CD4-positive, alpha-beta T cell treated with Interleukin-17A for 4 hours (primary cell): ENCODE data around the gene HTATIP2.
"Not testable (repeated sequence)": the region's sequence is repeated elsewhere in the genome, so short reads cannot be mapped to it uniquely, and the experiment has no call there.

Source experiments
- DNase-seq: peaks from one replicate; pipeline ENCODE4 v3.0.0-alpha.2; 2020; ENCODE audit warnings: mixed read lengths

Gene HTATIP2

DNA sequence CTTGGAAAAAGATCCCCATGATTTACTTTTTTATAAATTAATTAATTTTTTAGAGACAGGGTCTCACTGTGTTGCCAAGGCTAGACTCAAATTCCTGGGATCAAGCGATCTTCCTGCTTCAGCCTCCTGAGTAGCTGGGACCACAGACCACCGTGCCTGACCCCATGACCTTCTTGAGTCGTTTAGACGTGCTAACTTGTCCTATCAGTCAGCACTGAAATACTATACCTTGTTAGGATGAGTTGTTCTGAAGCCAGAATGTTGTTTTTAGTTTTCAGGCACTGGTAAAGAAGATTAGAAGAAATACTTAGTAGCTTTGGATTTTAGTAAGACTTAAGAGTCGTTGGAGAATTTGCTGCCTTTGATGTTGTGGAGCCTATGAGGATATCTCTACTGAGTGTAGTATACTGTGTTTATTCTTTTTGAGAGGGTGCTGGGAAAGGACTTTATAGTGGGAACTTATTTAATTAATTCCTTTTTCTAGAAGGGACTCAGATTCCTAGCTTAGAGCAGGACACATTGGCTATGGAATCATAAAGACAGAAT lies 8.6 kb downstream of the HTATIP2 start:
- DNase-seq = no peak

DNA sequence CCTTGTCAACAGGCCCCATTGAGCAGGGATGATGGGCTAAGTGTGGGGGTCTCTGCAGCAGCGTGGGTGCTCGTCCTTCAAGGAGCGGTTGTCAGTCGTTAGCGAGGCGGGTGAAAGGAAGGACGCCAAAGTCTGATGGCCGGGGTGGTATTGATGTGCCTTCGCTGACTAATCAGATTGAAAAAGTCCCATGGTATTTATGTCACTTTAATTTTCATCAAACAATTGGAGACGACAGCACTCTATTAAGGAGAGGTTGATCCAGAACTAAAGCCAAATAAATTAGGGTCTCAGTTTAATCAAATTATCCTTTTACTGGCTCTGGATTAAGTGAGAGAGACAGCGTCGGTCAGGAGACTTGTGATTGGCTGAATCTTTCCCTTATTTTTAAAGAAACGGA lies 9.6 kb downstream of the HTATIP2 start:
- no peak for DNase-seq

DNA sequence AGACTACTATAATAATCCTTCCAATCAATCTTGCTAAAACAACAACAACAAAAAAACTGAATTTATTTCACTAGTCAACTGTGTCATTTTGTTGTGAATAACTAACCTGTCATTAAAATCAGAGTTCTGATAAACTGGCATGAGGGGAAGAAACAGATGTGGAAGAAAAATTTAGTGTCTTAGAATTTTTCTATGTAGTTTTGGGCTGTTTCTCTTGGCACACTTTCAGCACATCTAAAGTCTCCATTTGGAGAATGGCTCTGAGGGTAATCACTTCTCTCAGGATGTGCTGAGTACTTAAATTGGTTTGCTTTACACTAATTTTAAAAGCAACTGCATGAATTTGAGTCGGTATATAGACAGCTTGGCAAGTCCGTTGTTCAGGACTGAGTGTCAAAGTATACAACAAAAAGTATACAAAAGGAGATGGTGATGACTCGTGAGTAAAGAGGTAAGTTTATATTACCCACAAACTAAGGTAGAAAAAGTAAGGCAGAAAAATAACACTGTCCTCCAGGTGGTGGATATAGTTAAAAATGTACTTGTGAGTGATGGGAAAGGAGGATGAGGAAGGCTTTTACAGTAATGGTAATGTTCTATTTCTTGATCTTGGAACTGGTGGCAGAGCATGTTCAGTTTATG lies 10.2 kb downstream of the HTATIP2 start:
- no peak for DNase-seq

DNA sequence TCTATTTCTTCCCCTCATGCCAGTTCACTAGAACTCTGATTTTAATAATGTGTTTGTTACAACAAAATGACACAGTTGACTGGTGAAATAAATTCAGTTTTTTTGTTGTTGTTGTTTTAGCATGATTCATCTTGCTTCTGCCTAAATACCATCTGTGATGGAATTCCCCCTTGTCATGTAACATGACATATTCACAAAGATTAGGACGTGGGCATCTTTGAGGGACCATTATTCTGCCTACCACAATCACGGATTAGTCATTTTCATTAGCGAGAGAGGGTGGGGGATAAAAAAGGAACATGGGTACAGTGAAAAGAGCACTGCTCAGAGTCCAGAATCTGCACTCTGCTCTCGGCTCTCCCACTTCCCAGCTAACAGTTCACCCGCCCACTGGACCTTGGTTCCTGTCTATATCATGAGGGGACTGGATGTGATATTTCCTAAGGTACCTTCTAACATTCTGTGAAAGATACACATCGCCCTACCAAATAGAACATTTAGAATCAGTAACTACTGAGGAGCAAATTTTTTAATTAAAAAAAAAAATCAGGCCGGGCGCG lies 11.3 kb downstream of the HTATIP2 start:
- no peak for DNase-seq

DNA sequence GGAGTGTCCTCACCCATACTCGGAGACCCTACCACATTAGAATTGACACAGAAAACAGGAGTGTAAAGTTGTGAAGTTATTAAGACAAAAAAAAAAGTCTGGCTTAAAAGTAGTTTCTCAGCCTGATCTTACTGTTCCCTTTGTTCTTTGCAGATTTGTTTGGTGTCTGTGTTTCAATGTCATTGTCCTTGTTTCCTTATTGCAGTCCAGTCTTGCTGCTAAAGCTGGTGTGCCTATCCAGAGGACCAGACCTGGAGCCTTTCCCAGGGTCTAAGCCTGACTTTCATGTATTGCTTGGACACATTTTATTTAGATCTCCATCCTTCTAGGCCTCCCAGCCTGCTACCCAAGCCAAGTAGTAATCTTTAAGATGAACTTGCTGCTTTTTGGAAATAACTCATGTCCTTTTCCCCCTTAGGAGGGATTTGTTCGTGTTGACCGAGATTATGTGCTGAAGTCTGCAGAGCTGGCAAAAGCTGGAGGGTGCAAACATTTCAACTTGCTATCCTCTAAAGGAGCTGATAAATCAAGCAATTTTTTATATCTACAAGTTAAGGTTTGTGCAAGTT lies 12.7 kb downstream of the HTATIP2 start:
- no peak for DNase-seq

DNA sequence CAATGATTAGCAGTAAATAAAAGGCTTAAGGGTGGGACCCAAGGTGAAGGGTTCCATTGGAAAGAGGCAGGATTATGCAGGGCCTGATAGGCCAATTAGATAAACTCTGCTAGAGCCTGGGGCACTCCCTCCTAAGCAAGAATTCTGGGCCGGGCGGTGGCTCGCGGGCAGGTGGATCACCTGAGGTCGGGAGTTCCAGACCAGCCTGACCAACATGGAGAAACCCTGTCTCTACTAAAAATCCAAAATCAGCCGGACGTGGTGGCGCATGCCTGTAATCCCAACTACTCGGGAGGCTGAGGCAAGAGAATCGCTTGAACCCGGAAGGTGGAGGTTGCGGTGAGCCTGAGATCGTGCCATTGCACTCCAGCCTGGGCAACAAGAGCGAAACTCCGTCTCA lies 22.5 kb downstream of the HTATIP2 start:
- DNase-seq = not testable (repeated sequence)

DNA sequence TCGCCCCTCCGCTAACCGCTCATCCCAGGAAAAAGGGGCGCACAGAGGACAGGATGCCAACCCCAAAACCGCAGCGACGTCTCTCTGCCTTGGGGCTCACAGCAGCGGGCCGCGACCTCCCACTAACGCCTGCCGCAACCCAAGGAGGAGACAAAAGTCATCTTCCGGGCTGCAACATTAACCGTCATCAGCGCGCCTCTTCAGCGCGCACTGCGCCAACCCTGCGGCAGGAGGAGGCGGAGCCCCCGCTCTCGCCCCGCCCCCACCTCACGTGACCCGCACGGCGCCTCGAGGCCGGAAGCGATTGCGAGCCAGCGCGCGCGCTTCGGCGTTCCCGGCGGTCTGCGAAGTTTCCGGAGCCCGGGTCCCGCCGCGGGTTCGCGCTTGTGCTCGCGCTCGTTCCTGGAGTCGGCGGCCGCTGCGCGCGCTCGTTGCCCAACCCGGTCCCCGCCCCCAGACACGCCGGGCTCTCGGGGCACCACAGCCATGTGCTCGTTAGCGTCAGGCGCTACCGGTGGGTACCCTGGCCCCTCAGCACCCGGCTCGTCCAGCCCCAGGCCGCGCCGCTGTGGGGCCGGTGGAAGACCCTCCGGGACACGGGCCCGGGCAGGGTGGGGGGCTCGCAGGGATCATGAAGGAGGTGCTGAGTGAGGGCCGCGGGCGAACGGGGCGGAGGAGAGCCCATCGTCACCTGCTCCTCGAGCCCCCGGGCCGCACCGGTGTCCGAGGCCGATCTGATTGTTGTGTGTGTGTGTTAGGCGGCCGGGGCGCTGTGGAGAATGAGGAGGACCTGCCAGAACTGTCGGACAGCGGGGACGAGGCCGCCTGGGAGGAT lies 24.0 kb downstream of the HTATIP2 start, which contains the start of gene PRMT3:
Gene PRMT3 (plus strand): TSS at position 456 of the 835 bp plus-strand sequence. CDS start 31 bp downstream, at position 487.
- DNase-seq = peak; percentile 98

DNA sequence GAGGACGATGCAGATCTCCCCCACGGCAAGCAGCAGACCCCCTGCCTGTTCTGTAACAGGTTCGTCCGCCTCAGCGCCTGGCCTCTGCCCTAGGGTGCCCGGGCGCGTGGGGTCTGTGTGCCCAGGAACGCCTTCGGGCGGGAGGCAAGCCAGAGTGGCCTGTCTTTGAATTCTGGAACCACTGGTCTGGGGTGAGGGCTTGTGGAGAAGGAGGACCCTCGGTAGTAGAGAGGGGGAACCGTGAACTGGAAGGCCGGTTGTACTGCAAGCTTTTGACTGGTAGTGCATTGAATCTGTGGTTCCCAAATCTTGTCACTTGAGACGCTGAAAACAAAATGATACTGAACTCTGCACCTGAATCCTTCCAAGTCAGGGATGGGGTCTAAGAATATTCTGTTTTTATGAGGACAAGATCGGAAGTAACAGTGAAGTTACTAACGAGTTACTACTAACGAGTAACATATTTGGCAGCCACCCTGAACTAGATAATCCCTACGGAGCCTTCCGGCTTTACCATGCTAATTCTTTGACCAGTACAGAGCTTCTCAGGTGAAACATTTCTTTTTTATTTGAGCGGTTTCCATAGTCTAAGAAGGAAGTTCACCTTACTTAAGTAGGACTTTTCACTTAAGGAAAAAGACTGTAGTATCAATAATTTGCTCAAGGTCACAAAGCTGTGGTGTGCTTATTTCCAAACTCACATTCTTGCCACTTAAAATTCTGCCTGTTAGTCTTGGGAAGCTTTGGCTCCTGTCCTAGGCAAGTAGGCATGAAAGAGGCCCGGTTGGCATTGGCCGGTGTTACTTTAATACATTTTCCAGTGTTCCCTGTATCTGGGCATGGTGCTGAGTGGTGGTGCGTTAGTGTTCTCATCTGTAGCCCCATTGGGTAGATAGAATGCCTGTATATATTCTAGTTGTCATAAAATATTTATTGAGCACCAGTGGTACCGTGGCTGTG lies 24.9 kb downstream of the HTATIP2 start:
- no peak for DNase-seq

DNA sequence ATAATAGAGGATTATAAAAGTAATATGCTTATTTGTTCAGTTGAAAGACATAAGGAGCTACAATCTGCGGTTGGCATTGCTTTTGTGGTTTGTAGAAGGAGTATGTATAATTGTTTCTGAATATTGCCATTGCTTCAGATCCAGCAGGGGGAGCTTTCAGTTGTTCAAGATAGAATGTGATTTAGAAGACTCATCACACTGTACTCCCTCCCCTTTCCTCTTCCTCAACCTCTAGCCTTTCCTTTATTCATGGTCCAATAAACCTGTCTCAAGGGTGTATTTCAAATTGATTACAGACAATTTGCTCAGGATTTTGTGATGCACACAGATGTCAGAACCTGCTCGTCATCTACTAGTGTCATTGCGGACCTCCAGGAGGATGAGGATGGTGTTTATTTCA lies 33.8 kb downstream of the HTATIP2 start:
- peak; percentile 26 for DNase-seq

DNA sequence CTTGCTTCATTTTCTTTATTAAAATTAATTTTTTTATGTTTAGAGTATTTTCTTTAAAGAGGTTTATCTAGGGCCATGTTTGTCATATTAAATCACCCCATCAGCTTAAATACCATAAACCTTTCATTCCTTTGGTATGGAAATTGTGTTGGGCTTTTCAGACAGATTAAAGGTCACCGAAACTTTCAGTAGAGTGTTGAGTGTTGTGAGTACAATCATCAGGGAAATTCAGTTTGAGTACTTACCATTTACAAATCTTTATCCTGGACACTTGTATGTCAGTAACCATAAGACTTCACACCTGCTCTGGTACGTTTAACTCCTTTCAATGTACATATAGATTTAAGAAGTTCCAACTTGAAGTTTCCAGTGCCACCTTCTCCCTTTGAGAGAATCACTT lies 36.0 kb downstream of the HTATIP2 start:
- no peak for DNase-seq

DNA sequence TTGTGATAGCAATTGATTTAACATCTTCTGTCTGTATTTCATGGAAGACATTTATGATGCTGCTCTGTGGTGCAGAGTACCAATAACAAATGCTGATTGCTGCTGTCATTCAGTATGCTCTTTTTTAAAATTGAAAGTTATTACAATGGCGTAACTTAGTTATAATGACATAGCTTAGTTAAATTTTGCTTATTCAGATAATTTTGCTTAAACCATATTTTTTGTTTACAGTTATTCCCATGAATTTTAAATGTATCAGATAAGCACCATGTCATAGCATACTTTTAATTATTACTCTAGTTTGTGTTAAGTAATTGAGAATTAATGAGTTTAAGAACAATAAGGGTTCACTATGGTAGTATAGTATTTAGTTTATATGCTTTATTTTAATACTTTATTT lies 39.5 kb downstream of the HTATIP2 start:
- DNase-seq = no peak

DNA sequence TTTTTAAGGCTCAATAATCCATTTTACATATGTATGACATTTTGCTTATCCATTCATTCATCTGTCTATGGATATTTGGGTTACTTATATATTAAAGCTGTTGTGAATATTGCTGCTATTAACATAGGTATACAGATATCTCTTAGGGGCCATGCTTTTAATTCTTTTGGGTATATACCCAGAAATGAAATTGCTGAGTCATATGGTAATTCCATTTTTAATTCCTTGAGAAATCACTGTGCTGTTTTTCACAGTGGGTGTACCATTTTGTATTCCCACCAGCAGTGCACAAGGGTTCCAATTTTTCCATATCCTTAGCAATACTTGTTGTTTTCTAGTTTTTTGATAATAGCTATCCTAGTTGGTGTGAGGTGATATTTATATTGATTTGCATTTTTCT lies 43.0 kb downstream of the HTATIP2 start:
- no peak for DNase-seq

DNA sequence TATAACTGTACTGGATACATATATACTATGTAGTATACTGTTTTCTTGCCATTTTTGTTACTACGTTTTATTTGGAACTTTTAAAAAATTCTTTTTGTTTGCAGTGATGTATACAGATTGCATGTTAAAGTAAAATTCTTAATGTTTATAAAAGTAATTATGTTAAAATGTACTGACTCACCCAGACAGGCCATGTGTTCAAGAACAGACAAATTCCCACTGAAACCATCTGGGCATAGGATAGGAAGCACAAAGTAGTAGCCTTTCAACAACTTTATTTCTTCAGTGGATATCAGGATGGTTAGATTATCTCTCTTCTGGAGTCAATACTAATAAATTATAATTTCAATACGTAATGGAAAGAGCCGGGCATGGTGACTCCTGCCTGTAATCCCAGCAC lies 43.8 kb downstream of the HTATIP2 start:
- DNase-seq = no peak

DNA sequence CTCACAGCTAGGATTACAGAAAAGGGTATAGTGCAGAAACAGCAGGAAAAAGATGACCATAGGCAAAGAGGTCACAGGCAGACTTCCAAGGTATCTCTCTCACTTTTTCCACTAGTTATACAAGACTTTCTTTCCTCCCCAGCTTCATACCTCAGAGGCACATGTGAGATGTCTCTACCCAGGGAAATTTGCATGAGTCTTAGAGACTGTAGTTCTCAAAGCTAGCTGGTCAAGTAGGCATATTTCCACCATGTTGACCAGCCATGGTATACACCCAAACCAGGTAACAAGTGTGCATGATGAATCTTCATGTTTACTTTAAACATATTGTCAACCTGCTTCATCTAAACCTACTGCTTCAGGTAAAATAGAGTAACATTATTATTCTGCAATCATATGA lies 51.9 kb downstream of the HTATIP2 start:
- DNase-seq = no peak

DNA sequence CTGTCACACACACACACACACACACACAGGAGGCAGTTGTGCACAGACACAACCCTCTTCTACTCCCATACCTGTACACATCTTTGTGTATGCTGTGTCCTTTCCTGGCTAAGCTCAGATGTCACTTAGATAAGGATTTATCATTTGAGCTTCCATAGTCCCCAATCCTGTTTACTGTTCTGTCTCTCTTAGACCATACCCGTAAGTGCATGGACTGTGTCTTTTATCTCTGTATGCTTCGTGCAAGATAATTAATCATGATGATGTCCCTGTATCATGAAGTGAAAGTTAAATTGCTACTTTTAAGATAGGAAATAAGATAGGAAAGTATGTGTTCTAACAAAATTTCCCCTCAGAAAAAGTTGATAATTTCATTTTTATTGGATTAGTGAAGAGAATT lies 54.3 kb downstream of the HTATIP2 start:
- DNase-seq = no peak

DNA sequence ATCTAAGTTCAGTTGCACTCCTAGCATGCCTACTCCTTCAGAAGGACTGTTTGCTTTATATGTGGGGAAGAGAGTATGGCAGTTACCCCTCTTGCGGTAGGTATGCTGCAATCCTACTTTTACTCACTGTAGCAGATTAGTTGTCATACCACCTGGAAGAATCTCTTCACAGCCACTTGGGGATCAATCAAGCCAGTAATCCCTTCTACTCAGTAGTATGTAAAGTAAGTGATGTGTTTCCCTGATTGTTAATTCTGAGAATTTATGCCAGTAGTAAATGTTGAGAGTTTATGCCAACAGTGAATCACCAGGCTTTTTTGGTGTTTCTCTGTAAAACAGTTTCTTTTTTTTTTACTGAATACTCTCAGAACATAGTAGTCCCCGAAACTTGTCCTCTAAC lies 58.4 kb downstream of the HTATIP2 start:
- no peak for DNase-seq

DNA sequence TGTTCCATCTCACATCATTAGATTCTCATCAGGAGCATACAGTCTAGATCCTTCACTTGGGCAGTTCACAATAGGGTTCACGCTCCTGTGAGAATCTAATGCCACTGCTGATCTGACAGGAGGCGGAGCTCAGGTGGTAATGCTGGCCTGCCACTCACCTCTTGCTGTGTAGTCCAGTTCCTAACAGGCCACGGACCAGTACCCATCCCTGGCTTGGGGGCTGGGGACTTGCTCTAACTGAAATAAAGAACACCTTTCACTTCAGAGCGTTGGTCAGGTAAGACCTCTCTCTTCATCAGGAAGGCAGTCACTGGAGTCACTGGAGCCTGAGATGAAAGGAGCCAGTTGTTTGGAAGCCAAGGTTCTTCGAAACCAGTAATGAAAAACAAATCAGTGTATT lies 65.7 kb downstream of the HTATIP2 start:
- DNase-seq = no peak
